MM.1S (cell line): ENCODE measurements around the gene LNX2.

Source experiments
- DNase-seq: peaks from one replicate; pipeline ENCODE4 v3.0.0-alpha.2; 2015
- H2AFZ ChIP-seq: fragments of 300-600 bp; sonication (generic); 2 replicates; pipeline ENCODE4 v1.6.0; 2016; ENCODE audit warnings: antibody characterized with exemption, low read length
- H3F3A ChIP-seq: fragments of 300-600 bp; sonication (generic); 2 replicates; pipeline ENCODE4 v1.6.1; 2016; ENCODE audit warnings: mild to moderate bottlenecking, antibody characterized with exemption, low read length, moderate library complexity, mixed read lengths; ENCODE audit not compliant: insufficient read depth
- H3K27ac ChIP-seq: fragments of 300-600 bp; sonication (generic); 2 replicates; pipeline ENCODE4 v1.5.1; 2016; ENCODE audit warnings: mild to moderate bottlenecking, low read length
- H3K27me3 ChIP-seq: fragments of 300-600 bp; sonication (generic); replicated peaks from 2 replicates; pipeline ENCODE4 v1.6.0; 2016; ENCODE audit warnings: low read length; ENCODE audit not compliant: insufficient read depth
- H3K36me3 ChIP-seq: fragments of 300-600 bp; sonication (generic); replicated peaks from 2 replicates; pipeline ENCODE4 v1.6.1; 2016; ENCODE audit warnings: mild to moderate bottlenecking, low read length, mixed read lengths; ENCODE audit not compliant: insufficient read depth
- H3K4me1 ChIP-seq: fragments of 300-600 bp; sonication (generic); 2 replicates; pipeline ENCODE4 v1.6.1; 2016; ENCODE audit warnings: low read length, mixed read lengths
- H3K4me2 ChIP-seq: fragments of 300-600 bp; sonication (generic); 2 replicates; pipeline ENCODE4 v1.6.0; 2016; ENCODE audit warnings: low read depth, low read length
- H3K4me3 ChIP-seq: fragments of 300-600 bp; sonication (generic); 2 replicates; pipeline ENCODE4 v1.5.1; 2016; ENCODE audit warnings: low read length, mixed read lengths
- H3K79me2 ChIP-seq: fragments of 300-600 bp; sonication (generic); 2 replicates; pipeline ENCODE4 v1.6.1; 2016; ENCODE audit warnings: mixed run types, low read length, mixed read lengths
- H3K9ac ChIP-seq: fragments of 300-600 bp; sonication (generic); 2 replicates; pipeline ENCODE4 v1.6.1; 2016; ENCODE audit warnings: low read length, mixed read lengths
- H3K9me2 ChIP-seq: fragments of 300-600 bp; sonication (generic); replicated peaks from 2 replicates; pipeline ENCODE4 v1.6.1; 2016; ENCODE audit warnings: mild to moderate bottlenecking, low read length, mixed read lengths; ENCODE audit not compliant: insufficient read depth
- H3K9me3 ChIP-seq: fragments of 300-600 bp; sonication (generic); replicated peaks from 2 replicates; pipeline ENCODE4 v1.6.1; 2016; ENCODE audit warnings: mild to moderate bottlenecking, low read length, mixed read lengths; ENCODE audit not compliant: insufficient read depth
- H4K20me1 ChIP-seq: fragments of 300-600 bp; sonication (generic); 2 replicates; pipeline ENCODE4 v1.6.1; 2016; ENCODE audit warnings: mild to moderate bottlenecking, low read length, moderate library complexity, mixed read lengths; ENCODE audit not compliant: insufficient read depth
- EZH2 ChIP-seq: fragments of 300-600 bp; sonication (generic); optimal IDR thresholded peaks from 2 replicates; pipeline ENCODE3; 2017; ENCODE audit warnings: low read depth, mild to moderate bottlenecking, antibody characterized with exemption, low read length, mixed read lengths
- EZH2phosphoT487 ChIP-seq: fragments of 300-600 bp; sonication (generic); IDR thresholded peaks from 2 replicates; pipeline ENCODE4 v1.6.1; 2018; ENCODE audit warnings: antibody characterized with exemption, low read length
- TF ChIP-seq, protein P1 (sequence below): fragments of 300-600 bp; sonication (generic); IDR thresholded peaks from 2 replicates; pipeline ENCODE4 v1.5.1; 2016; ENCODE audit warnings: antibody characterized with exemption, low read length, mixed read lengths

LNX2 gene

DNA sequence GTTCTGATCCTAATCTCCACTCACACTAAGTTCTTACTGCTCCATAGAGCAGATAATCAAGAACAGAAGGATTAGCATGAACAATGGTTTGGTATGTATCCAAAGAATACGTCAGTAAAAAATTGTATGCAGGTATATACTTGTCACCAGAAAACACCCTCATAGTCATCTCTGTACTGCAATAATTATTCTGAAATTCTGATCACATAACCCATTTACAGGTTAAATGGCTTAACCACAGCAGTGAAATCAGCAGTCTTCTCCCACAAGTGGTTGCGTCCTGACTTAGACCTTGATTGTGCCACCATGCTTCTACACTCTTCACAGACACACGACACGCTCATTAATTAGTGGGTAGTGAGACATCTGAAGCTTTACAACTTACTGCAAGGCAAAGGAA, 50.9 kb downstream of the LNX2 start:
- Histone ChIP-seq H2AFZ (no peak overlapping the region), H3K9me3 (no peaks in the 10 kb centered on the region), H3K9me2 (no peaks in the 10 kb centered on the region), H3K4me1 (no peaks in the 10 kb centered on the region), H3K36me3 (no peaks in the 10 kb centered on the region), H3K4me3 (no peak overlapping the region), H3K27me3 (no peaks in the 10 kb centered on the region), H4K20me1 (no peaks in the 10 kb centered on the region), H3K9ac (no peak overlapping the region), H3K27ac (no peak overlapping the region), H3K4me2 (no peak overlapping the region), H3F3A (no peaks in the 10 kb centered on the region), H3K79me2 (no peaks in the 10 kb centered on the region)
- TF ChIP-seq, protein P1, sequence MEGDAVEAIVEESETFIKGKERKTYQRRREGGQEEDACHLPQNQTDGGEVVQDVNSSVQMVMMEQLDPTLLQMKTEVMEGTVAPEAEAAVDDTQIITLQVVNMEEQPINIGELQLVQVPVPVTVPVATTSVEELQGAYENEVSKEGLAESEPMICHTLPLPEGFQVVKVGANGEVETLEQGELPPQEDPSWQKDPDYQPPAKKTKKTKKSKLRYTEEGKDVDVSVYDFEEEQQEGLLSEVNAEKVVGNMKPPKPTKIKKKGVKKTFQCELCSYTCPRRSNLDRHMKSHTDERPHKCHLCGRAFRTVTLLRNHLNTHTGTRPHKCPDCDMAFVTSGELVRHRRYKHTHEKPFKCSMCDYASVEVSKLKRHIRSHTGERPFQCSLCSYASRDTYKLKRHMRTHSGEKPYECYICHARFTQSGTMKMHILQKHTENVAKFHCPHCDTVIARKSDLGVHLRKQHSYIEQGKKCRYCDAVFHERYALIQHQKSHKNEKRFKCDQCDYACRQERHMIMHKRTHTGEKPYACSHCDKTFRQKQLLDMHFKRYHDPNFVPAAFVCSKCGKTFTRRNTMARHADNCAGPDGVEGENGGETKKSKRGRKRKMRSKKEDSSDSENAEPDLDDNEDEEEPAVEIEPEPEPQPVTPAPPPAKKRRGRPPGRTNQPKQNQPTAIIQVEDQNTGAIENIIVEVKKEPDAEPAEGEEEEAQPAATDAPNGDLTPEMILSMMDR, result no peak
- TF ChIP-seq EZH2phosphoT487, result no peak
- DNase-seq, result no peak

DNA sequence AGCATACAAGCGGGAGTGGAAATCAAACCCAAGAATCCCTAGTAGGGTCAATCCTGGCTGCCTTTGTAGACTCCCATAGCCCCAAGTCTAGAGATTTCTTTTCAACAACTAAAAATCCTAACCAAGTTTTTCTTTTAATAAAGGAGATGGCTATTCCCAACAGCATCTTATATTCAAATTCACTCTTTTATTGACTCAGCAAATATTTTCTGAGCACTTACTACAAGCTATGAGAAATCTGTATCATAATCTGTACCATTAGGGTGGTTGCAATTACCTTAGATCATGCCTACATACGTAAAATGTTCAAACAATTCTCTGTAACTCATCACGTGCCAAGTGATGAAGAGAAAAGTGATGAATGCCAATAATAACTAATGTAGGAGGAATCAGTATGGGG, 54.5 kb downstream of the LNX2 start:
- no peak for DNase-seq
- Histone ChIP-seq H3K9ac (no peak overlapping the region), H3K79me2 (no peaks in the 10 kb centered on the region), H3F3A (no peaks in the 10 kb centered on the region), H4K20me1 (no peaks in the 10 kb centered on the region), H3K4me2 (no peak overlapping the region), H3K27me3 (no peaks in the 10 kb centered on the region), H3K36me3 (no peaks in the 10 kb centered on the region), H3K9me3 (no peaks in the 10 kb centered on the region), H3K4me1 (peaks cover 4% of the 10 kb centered on the region; the same call in 1 of the 2 replicates), H3K9me2 (no peaks in the 10 kb centered on the region), H2AFZ (no peak overlapping the region), H3K4me3 (no peak overlapping the region), H3K27ac (no peak overlapping the region)
- TF ChIP-seq, protein P1, result no peak
- TF ChIP-seq EZH2, result no peak

DNA sequence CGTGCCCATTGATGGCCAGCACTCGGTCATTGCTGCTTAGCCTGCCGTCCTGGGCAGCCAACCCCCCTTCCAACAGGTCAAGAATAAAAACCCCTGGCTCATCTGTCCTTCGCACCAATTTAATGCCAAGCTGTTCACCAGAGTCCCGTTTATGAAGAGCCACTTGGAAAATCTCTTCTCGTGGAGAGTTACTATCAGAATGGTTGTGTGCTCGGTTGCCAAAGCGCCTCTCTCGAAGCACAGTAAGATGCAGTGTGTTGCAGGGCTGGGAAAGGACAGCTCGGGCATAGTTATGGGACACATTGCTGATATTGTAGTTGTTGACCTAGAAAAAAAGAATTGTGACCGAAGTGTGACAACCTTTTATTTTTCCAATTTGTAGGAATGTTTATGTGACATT, 57.9 kb downstream of the LNX2 start:
- no peak overlapping the region for H3K4me3 ChIP-seq
- H3K79me2 ChIP-seq, result no peaks in the 10 kb centered on the region
- H4K20me1 ChIP-seq, result no peaks in the 10 kb centered on the region
- H3F3A ChIP-seq, result no peaks in the 10 kb centered on the region
- H3K9ac ChIP-seq, result no peak overlapping the region
- H3K9me3 ChIP-seq, result no peaks in the 10 kb centered on the region
- no peaks in the 10 kb centered on the region for H3K36me3 ChIP-seq
- TF ChIP-seq EZH2 (no peak), EZH2phosphoT487 (no peak)
- TF ChIP-seq, protein P1, result no peak
- H3K4me2 ChIP-seq, result no peak overlapping the region
- H3K27ac ChIP-seq, result no peak overlapping the region
- no peaks in the 10 kb centered on the region for H3K27me3 ChIP-seq
- no peak overlapping the region for H2AFZ ChIP-seq
- H3K9me2 ChIP-seq, result no peaks in the 10 kb centered on the region
- DNase-seq, result no peak
- peaks cover 4% of the 10 kb centered on the region; the same call in 1 of the 2 replicates for H3K4me1 ChIP-seq

DNA sequence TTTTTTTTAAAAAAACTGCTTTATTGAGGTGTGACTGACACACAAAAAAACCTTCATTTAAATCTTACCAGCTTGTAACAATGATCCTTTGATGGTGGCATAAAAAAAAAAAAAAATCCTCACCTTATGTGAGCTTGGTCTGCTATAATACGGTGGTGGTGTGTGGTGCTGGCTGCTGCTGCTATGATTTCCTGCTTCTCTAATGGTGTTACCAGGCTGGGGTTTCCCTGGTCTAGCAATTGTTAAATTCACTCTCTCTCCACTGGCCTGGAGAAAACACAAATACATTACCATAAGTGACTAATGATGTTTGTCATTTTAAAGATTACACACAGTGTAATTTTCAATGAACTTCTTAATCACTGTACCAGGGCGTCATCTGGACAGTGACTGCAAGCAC, 60.6 kb downstream of the LNX2 start:
- Histone ChIP-seq H2AFZ (no peak overlapping the region), H3K9me2 (no peaks in the 10 kb centered on the region), H3K27me3 (no peaks in the 10 kb centered on the region), H3K4me3 (no peak overlapping the region), H4K20me1 (no peaks in the 10 kb centered on the region), H3K27ac (no peak overlapping the region), H3F3A (no peaks in the 10 kb centered on the region), H3K4me1 (peaks cover 4% of the 10 kb centered on the region; the same call in 1 of the 2 replicates), H3K4me2 (no peak overlapping the region), H3K79me2 (no peaks in the 10 kb centered on the region), H3K9ac (no peak overlapping the region), H3K36me3 (no peaks in the 10 kb centered on the region), H3K9me3 (no peaks in the 10 kb centered on the region)
- no peak for DNase-seq
- TF ChIP-seq EZH2phosphoT487 (no peak), EZH2 (no peak)
- TF ChIP-seq, protein P1, result no peak
